Measurements from ENCODE around the gene PLP1. TPM values are rescaled to one million over a fixed set of nuclear protein-coding genes. Genes with fewer than 3 reads are reported as not detected.

The PLP1 gene
- total and polyA plus RNA-seq, 12 donors, result 0.17 to 10.6 (median 6.1) TPM

GRCh38 chrX:103774070-103774642 lies 2.5 kb upstream of the PLP1 start:
- WGBS, 4 donors, result 48 to 66% (median 60%) methylated on average over 5 to 6 of the region's 6 CpGs
- no peak for TF ChIP-seq POLR2A (IDR thresholded peaks at IDR 0.05)
- TF ChIP-seq CTCF (IDR thresholded peaks at IDR 0.05), result peak; percentile 16 to 59 (median 56)
- intact Hi-C loops (cut with DNase I), result loop anchor here in 1 of 2 donors (10.0 kb wide), 1 partner anchor 59 kb away; the partner anchor contains the start of gene TMEM31
- H3K4me1 ChIP-seq (replicated peaks in 1 of 2), result no peaks in the 10 kb centered on the region
- no peak overlapping the region for H3K27ac ChIP-seq
- H3K36me3 ChIP-seq (replicated peaks in 1 of 2), result no peaks in the 10 kb centered on the region
- no peak overlapping the region for H3K4me3 ChIP-seq
- H3K9me3 ChIP-seq (replicated peaks in 1 of 3), result no peaks in the 10 kb centered on the region
- DNase-seq, result peak in 4 of 7 donors; percentile 20 to 34 (median 26)
- peaks cover 16% of the 10 kb centered on the region for H3K27me3 ChIP-seq

- peak in 6 of 7 donors; percentile 19 to 68 (median 26) for DNase-seq
- Histone ChIP-seq H3K4me1 (replicated peaks in 1 of 2) (no peaks in the 10 kb centered on the region), H3K36me3 (replicated peaks in 1 of 2) (no peaks in the 10 kb centered on the region), H3K4me3 (no peak overlapping the region), H3K27me3 (peaks cover 16% of the 10 kb centered on the region), H3K27ac (no peak overlapping the region), H3K9me3 (replicated peaks in 1 of 3) (no peaks in the 10 kb centered on the region)
- WGBS, 4 donors, result 47 to 63% (median 49%) methylated on average over 4 to 6 of the region's 6 CpGs
- TF ChIP-seq CTCF (IDR thresholded peaks at IDR 0.05) (no peak), POLR2A (IDR thresholded peaks at IDR 0.05) (no peak)
- intact Hi-C loops (cut with DNase I), result loop anchor here in 1 of 2 donors (10.0 kb wide), 1 partner anchor 64 kb away; the partner anchor contains the start of gene TMEM31
Measured at GRCh38 chrX:103779141-103779789, 2.6 kb downstream of the PLP1 start.

GRCh38 chrX:103780336-103781061 lies 3.9 kb downstream of the PLP1 start:
- no peak overlapping the region for H3K4me3 ChIP-seq
- DNase-seq, result no peak
- WGBS, 4 donors, result 82 to 87% (median 84%) methylated on average over 10 of the region's 10 CpGs
- no peaks in the 10 kb centered on the region for H3K4me1 ChIP-seq (replicated peaks in 1 of 2)
- TF ChIP-seq CTCF (IDR thresholded peaks at IDR 0.05), result no peak
- TF ChIP-seq POLR2A (IDR thresholded peaks at IDR 0.05), result no peak
- intact Hi-C loops (cut with DNase I), result no loop called here
- peaks cover 16% of the 10 kb centered on the region for H3K27me3 ChIP-seq
- no peaks in the 10 kb centered on the region for H3K36me3 ChIP-seq (replicated peaks in 1 of 2)
- H3K9me3 ChIP-seq (replicated peaks in 1 of 3), result no peaks in the 10 kb centered on the region
- no peak overlapping the region for H3K27ac ChIP-seq

DNA sequence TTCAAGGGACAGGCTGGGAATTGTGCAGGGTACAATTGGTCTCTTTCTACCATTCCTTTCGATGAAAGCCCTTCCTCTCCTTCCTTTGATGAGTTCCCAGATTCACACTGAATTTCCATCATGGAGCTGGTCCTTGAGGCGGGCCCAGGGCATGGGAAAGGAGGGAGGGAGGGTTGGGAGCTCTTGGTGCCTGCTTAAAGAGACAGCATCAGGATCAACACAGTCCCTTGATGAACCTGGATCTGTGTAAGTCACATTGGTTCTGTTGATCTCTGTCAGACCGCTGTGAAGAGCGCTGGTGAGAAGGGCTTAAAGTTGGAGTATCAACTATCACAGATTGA lies 4.4 kb downstream of the PLP1 start:
- 72 to 92% (median 85%) methylated on average over 4 of the region's 4 CpGs for WGBS, 4 donors
- intact Hi-C loops (cut with DNase I), result no loop called here
- no peak for TF ChIP-seq CTCF (IDR thresholded peaks at IDR 0.05)
- TF ChIP-seq POLR2A (IDR thresholded peaks at IDR 0.05), result no peak
- Histone ChIP-seq H3K36me3 (replicated peaks in 1 of 2) (no peaks in the 10 kb centered on the region), H3K4me1 (replicated peaks in 1 of 2) (no peaks in the 10 kb centered on the region), H3K27ac (no peak overlapping the region), H3K27me3 (peaks cover 16% of the 10 kb centered on the region), H3K9me3 (replicated peaks in 1 of 3) (no peaks in the 10 kb centered on the region), H3K4me3 (no peak overlapping the region)
- no peak for DNase-seq
